IPS-18c (cell line): ENCODE results near the gene FGD2.
"Not testable (repeated sequence)": the region's sequence is repeated elsewhere in the genome, so short reads cannot be mapped to it uniquely, and the experiment has no call there.

Source experiments
- H3K4me3 ChIP-seq: 2 replicates; pipeline ENCODE4 v1.7.0; 2013; ENCODE audit warnings: low read depth, mild to moderate bottlenecking, low read length, moderate library complexity; ENCODE audit not compliant: insufficient read depth
- H3K9me3 ChIP-seq: one replicate; pipeline ENCODE4 v1.6.1; 2013; ENCODE audit warnings: mild to moderate bottlenecking, low read length, moderate library complexity; ENCODE audit not compliant: control insufficient read depth, insufficient read depth

The FGD2 gene

DNA sequence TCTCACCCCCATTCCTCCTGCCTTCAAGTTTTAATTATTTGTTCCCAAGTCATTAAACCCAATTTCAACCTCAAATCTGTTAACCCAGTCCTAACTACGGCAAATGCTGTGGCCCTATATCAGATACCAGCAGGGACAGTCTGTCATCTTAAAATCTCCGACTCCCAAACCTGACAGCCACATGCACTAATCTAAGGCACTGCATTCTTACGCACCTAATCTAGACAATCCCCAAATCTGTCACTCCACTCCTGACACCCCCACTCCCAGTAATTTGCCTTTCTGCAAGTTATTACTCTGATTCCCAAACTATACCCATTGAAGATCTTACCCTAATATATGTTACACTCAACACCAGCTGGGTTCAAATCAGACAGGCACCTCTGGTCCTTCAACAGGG, 21.9 kb upstream of the FGD2 start:
- Histone ChIP-seq H3K4me3 (no peak overlapping the region), H3K9me3 (no peaks in the 10 kb centered on the region)

DNA sequence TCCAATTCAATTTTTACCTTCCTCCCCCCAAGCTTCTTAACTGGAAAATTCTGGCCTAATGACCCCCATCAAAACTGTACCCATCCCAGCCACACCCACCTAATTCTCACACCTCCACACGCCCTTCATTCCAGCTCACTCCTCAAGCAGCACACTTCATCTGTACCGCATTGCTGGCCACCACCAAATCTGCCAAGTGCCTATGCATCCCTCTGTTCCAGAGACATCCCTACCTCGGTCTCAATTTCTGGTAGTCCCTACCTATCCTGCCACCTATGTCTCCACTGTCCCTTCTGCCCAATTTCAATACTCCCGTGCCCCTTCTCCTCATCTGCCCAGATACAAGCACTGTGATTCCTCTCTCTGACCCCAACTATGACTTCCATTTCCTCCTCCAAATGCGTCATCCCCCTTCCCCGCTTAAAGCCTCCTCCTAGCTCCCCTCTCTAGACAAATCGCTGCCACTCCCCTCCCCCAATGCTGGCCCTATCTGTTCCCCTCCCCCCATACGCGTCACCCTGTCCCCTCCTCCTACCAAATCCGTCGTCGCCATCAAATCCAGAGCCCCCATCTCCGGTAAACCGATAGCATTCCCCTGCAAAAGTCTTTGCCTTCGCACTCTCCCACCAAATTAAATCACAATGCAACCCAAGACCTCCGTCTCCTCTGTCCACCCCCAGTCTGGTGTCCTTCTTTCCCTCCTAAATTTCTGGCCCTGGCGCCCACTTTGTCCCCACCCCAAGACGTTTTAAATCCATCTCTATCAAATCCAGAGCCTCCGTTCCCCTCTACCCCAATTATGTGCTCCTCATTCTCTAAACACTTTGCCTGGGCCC, 20.7 kb upstream of the FGD2 start:
- H3K9me3 ChIP-seq = no peaks in the 10 kb centered on the region
- H3K4me3 ChIP-seq = peak overlapping the region; percentile 97

GRCh38 chr6:36985417-36985807, 20.0 kb upstream of the FGD2 start:
- Histone ChIP-seq H3K4me3 (peak overlapping the region; percentile 97), H3K9me3 (no peaks in the 10 kb centered on the region)

DNA sequence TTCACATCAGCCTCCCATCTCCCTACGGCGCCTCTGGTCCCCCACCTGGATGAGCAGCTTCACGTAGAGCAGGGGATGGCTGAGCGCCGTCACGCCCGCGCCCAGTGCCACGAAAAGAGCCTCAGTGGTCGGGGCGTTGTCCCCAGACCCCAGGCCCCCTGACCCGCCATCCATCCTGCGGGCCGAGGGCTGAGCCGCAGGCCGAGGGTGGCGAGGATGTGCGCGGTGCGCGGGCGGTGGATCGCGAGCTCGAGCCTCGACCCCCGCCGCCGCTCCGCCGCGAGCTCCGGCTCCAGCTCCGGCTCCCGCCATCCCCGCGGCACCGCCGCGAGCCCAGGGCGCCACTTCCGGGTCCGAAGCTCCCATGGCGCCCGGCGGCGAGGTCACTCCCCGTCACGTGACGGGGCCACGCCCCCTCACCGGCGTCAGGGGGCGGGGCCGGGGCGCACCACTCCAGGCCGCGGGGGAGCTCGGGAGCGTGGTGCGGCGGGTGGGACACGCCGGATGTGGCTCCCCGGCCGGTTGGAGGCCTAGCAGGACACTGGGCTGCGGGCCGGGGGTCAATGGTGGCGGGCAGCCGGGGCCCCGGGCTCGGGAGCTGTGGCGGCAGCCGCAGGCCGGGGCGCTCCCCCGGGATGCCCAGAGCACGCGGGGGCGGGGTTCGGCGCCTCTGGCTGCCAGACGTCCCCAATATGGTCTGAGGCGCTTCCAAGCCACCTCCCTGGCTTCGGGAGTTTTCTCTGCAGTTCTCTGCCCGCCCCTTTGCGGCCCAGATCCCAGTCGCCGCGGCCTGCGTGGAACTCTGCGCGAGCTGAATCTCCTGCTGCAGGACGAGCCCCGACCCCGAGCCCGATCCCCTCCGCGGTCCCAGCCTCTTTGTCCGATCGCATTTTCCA, 19.4 kb upstream of the FGD2 start, which contains the start of gene MTCH1:
Gene MTCH1, minus strand, starts transcription at position 389 of the 896 bp plus-strand sequence. Its CDS starts 23 bp downstream, at position 366.
- Histone ChIP-seq H3K4me3 (peak within 1 kb of the TSS; percentile 97), H3K9me3 (no peaks in the 10 kb centered on the region)

DNA sequence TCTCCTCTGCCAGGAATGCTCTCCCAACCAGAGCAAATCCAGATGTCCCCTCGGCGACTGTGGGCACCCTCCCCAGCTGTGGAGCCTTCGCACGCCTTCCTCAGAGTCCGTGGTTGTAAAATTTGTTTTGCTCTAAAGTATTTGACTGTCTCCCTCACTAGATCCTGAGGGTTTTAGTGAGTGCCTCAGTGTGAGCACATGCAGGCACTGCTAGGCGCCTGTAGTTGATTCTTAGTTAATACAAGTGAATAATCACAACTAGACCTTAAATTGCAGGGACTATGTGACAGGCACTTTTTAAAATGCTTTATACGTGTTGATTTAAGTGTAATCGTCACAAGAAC, 18.8 kb upstream of the FGD2 start:
- Histone ChIP-seq H3K9me3 (no peaks in the 10 kb centered on the region), H3K4me3 (peak overlapping the region; percentile 97)

- no peaks in the 10 kb centered on the region for H3K9me3 ChIP-seq
Measured at GRCh38 chr6:36989264-36989663, 16.2 kb upstream of the FGD2 start.

DNA sequence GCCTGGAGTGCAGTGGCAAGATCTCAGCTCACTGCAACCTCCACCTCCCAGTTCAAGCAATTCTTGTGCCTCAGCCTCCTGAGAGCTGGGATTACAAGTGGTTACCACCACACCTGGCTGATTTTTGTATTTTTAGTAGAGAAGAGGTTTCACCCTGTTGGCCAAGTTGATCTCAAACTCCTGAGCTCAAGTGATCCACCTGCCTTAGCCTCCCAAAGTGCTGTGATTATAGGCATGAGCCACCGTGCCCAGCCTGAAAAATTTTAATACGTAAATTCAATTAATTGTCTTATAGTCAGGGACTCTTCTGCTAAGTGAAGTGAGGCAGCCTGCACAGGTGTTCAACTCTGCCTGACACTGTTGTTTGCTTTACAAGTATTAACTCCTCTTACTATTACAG, 15.1 kb upstream of the FGD2 start:
- not testable (repeated sequence) for H3K9me3 ChIP-seq, H3K4me3 ChIP-seq

More at GRCh38 chr6:36989264-36989663, 16.2 kb upstream of the FGD2 start:
- H3K4me3 ChIP-seq = no peak overlapping the region

DNA sequence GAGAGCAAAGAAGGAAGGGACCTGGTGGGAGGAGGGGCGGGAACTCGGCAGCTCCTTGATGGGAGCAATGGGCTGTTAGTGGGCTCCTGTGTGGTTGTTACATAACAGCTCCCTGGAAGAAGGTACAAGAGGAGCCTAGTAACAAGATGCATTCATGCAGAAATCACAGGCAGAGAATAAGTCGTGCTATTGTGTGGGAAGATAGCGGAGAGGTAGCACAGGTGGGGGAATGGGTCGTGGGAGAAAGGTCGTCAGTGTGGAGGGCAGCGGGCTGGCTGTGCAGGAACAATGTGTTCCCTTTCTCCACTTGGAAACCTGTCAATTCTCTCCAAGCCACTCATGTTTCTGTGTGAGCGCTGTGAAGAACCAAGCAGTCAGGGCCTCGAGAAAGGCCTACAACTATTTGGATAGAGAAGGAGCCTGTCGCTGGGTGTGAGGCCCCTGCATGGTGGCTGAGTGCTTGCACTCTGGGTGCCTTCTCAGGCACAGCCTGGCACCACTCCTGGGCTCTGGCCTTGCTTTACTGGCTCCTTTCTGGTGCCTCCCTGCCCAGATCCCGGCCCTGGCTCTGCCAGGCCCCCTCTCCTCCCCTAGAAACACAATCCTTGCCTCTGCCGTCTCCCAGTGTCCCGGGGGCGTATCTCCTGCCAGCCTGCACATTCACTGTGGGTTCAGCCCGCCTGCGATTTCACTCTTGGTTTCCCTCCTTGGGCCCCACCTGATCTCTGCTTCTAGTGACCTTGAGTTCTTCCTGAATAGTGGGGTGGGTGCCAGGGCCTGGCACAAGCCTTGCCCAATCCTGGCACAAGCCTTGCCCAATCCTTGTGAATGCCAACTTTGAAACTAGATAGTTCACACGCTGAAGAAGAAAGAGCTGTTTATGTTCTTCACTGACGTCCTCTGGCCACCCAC, 7.4 kb upstream of the FGD2 start:
- no peak overlapping the region for H3K4me3 ChIP-seq
- no peaks in the 10 kb centered on the region for H3K9me3 ChIP-seq

GRCh38 chr6:36998723-36999038, 6.8 kb upstream of the FGD2 start:
- H3K9me3 ChIP-seq = no peaks in the 10 kb centered on the region
- H3K4me3 ChIP-seq = no peak overlapping the region

- Histone ChIP-seq H3K4me3 (no peak overlapping the region), H3K9me3 (no peaks in the 10 kb centered on the region)
Measured at GRCh38 chr6:36999061-36999750, 6.2 kb upstream of the FGD2 start.

DNA sequence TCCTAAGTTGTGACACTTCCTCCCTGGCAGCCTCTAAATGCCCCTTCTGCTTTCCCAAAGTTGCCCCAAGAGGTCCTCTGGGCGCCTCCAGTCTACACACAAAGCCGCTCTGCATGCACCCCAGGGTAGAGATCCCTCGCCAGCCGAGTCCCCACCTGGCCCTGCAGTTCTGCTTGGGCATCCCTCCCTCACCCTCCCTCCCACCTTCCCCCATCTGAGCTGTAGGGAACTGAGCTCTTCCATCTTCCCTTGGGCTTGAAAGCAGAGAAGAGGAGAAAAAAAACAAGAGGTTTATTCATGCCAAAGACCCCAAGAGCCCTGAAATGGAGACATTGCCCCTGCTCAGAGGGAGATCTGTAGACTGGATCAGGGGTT, 5.7 kb upstream of the FGD2 start:
- Histone ChIP-seq H3K4me3 (no peak overlapping the region), H3K9me3 (no peaks in the 10 kb centered on the region)

DNA sequence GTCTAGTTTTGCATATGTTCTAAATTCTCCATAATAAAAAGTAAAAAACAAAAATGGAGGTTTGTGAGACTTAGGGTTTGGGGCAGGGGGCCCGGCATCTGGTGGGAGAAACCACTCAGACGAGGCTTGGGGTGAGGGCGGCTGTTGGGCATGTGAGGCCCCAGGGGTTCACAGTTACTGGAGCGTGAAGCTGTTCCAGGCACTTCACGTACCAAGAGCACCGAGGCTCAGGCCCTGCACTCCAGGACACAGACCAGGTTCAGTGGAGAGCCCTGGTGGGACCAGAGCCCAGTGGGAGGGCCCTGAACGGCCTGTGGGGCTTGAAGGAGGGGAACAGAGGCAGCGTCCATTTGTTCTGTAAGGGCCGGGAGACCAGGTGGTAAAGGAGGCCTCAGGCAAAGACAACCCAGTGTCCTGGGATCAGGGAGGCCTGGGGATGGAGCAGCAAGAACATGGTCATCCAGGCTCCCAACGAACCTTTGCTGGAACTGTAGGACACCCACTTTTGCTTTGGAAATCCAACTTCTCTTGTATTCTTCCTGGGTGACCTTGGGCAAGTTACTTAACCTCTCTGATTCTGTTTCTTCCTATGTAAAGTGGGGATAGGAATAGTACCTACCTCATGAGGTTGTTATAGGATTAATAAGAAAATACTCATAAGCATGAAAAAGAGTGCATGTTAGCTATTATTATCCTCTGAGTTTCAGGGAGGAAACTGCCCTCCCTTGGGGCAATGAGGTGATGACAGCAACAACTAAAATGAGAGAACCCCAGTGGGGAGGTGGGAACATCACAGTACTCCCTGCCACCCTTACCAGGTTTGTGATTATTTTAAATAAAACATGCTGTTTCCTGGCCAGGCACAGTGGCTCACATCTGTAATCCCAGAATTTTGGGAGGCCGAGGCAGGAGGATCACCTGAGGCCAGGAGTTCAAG, 1.1 kb upstream of the FGD2 start:
- no peaks in the 10 kb centered on the region for H3K9me3 ChIP-seq
- H3K4me3 ChIP-seq = no peak overlapping the region

DNA sequence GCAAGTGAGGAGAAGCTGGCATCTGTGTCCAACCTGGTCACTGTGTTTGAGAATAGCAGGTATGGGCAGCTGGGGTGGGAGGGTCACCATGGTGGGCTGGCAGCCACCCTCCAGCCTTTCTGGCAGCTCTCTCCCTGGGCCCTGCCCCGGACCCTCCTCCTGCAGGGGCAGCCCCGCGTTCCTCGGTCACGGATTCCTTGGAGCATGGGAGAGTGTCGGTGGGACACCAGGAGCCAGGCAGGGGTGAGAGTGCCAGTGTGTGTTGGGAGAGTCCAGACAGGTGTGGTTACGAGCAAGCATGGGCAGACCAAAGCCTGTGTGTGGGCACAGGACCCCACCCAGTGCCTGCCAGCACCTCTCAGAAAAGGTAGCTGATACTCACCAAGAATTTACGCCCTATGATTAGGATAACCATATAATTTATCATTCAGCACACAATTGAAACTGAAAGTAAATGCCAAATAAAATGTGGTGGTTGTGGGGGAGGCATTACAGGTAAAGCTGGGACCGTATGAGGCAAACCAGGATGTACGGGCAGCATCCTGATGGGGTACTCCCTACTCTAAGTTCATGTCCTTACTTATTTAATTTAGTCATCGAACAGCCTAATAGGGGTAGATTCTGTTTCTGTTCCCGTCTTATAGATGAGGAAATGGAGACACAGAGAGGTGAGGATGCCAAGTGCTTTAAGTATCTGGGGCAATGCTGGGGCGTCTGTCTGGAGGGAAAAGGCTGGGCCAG, 542 bp downstream of the FGD2 start:
- H3K4me3 ChIP-seq = no peak overlapping the region

GRCh38 chr6:37006793-37007339, 1.4 kb downstream of the FGD2 start:
- Histone ChIP-seq H3K4me3 (no peak overlapping the region), H3K9me3 (no peaks in the 10 kb centered on the region)

More for the DNA sequence above, 542 bp downstream of the FGD2 start:
- no peaks in the 10 kb centered on the region for H3K9me3 ChIP-seq
